ENCODE data around the gene SLC47A1. TPM values are rescaled to one million over a fixed set of nuclear protein-coding genes. Genes with fewer than 3 reads are reported as not detected.

SLC47A1 gene
- total RNA-seq, 6 experiments from 2014 or later, result 47.5 to 182 (median 67.4) TPM

DNA sequence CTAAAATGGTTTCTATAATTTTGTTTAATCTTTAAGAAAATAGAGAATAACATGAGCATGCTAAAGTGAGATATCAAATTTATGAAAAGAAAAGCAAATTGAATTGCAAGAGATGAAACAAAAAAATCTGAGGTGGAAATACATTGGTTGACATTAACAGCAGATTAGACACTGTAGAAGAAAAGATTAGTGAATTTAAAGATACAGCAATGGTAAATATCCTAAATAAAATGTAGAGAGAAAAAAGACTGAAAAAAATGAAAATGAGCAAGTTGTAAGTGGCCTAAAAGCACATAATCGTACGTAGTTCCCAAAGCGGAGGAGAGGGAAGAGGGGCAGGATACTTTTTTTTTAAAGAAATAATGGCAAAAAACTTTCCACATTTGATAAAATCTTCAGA lies 84.4 kb downstream of the SLC47A1 start:
- no peaks in the 10 kb centered on the region for H3K27me3 ChIP-seq
- H3K4me3 ChIP-seq, result no peak overlapping the region
- intact Hi-C loops (cut with DNase I), result no loop called here
- H3K27ac ChIP-seq, result no peak overlapping the region
- peaks cover 0 to 5% (median 0%) of the 10 kb centered on the region in 4 donors for H3K36me3 ChIP-seq
- TF ChIP-seq POLR2A (IDR thresholded peaks at IDR 0.05), result no peak
- TF ChIP-seq, protein P1, sequence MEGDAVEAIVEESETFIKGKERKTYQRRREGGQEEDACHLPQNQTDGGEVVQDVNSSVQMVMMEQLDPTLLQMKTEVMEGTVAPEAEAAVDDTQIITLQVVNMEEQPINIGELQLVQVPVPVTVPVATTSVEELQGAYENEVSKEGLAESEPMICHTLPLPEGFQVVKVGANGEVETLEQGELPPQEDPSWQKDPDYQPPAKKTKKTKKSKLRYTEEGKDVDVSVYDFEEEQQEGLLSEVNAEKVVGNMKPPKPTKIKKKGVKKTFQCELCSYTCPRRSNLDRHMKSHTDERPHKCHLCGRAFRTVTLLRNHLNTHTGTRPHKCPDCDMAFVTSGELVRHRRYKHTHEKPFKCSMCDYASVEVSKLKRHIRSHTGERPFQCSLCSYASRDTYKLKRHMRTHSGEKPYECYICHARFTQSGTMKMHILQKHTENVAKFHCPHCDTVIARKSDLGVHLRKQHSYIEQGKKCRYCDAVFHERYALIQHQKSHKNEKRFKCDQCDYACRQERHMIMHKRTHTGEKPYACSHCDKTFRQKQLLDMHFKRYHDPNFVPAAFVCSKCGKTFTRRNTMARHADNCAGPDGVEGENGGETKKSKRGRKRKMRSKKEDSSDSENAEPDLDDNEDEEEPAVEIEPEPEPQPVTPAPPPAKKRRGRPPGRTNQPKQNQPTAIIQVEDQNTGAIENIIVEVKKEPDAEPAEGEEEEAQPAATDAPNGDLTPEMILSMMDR (IDR thresholded peaks at IDR 0.05), result no peak
- 87% methylated on average over 3 of the region's 3 CpGs for WGBS (ENCODE audit: insufficient coverage, low coverage, low lambda C conversion rate, missing lambda C conversion rate)
- DNase-seq (no peak), ATAC-seq (no peak)
- H3K4me1 ChIP-seq, result no peaks in the 10 kb centered on the region
- peaks cover 0 to 19% (median 7%) of the 10 kb centered on the region in 4 donors for H3K9me3 ChIP-seq

DNA sequence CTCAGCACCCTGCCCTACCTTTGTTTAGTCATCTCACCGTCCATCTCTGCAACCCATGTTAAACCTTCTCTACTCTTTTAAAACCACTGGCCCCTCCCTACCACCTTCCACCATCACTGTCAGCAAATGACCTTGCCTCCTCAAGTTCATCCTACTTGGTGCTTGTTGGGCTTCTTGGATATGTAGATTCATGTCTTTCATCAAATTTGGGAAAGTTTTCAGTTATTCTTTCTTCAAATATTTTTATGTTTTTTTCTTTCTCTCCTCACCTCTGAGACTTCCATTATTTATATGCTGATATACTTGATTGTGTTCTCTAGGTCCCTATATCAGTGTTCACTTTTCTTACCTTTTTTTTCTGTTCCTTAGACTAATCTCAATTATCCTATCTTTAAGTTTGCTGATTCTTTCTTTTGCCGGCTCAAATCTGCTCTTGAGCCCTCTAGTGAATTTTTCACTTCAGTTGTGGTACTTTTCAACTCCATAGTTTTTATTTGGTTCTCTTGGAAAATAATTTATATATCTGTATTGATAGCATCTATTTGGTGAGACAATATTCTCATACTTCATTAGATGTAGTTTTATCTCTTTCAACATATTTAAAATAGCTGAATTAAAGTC lies 86.2 kb downstream of the SLC47A1 start:
- DNase-seq (no peak), ATAC-seq (no peak)
- Histone ChIP-seq H3K4me1 (no peaks in the 10 kb centered on the region), H3K36me3 (peaks cover 0 to 5% (median 0%) of the 10 kb centered on the region in 4 donors), H3K27me3 (no peaks in the 10 kb centered on the region), H3K9me3 (peaks cover 0 to 19% (median 7%) of the 10 kb centered on the region in 4 donors), H3K4me3 (no peak overlapping the region), H3K27ac (no peak overlapping the region)
- intact Hi-C loops (cut with DNase I), result no loop called here
- 93% methylated on average over 2 of the region's 2 CpGs for WGBS (ENCODE audit: insufficient coverage, low coverage, low lambda C conversion rate, missing lambda C conversion rate)
- no peak for TF ChIP-seq POLR2A (IDR thresholded peaks at IDR 0.05)

DNA sequence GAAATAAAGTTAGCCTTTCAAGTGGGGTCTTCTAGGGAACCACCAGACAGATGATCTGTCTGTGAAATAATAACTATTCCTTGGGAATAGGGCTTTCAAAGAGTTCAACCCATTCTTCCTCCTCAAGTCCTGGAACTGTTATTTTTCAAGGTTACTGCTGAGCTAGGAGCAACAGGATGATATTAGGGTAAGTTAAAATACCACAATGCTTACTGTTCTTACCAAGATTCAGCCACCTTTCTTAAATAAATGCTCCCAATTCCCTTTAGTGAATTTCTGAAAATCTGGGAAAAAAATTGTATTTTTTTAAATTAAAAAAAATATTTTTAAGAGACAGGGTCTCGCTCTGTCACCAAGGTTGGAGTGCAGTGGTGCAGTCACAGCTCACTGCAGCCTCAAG lies 88.0 kb downstream of the SLC47A1 start:
- Histone ChIP-seq H3K36me3 (no peaks in the 10 kb centered on the region), H3K4me1 (peaks cover 0 to 12% (median 0%) of the 10 kb centered on the region in 4 donors), H3K4me3 (no peak overlapping the region), H3K27me3 (no peaks in the 10 kb centered on the region), H3K27ac (no peak overlapping the region), H3K9me3 (peaks cover 0 to 19% (median 7%) of the 10 kb centered on the region in 4 donors)
- DNase-seq (no peak), ATAC-seq (no peak)
- TF ChIP-seq, protein P1 (IDR thresholded peaks at IDR 0.05), result no peak
- no peak for TF ChIP-seq POLR2A (IDR thresholded peaks at IDR 0.05)
- 100% methylated on average over 1 of the region's 1 CpG for WGBS (ENCODE audit: insufficient coverage, low coverage, low lambda C conversion rate, missing lambda C conversion rate)
- intact Hi-C loops (cut with DNase I), result no loop called here

DNA sequence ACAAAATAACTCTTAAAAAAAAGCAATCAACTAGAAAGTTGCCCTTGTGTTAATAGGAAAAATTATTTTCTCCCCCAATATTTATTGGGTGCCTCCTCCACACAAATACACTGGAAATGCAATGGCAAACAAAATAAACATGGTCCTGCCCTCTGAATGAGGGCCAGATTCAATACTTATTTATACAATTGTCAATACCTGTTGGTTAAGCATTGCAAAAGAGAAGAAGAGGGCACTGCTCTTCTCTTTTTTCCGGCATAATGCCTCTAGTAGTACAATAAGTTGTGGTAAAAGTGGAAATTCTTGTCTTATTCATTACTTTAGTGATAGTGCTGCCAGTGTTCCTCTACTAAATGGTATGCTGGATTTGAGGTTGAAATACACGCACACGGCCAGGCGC lies 92.4 kb downstream of the SLC47A1 start:
- H3K9me3 ChIP-seq, result no peaks in the 10 kb centered on the region
- TF ChIP-seq, protein P1 (IDR thresholded peaks at IDR 0.05), result no peak
- no peak for TF ChIP-seq POLR2A (IDR thresholded peaks at IDR 0.05)
- no peaks in the 10 kb centered on the region for H3K36me3 ChIP-seq
- WGBS (ENCODE audit: insufficient coverage, low coverage, low lambda C conversion rate, missing lambda C conversion rate), result 78% methylated on average over 4 of the region's 4 CpGs
- peaks cover 0 to 12% (median 0%) of the 10 kb centered on the region in 4 donors for H3K4me1 ChIP-seq
- intact Hi-C loops (cut with DNase I), result no loop called here
- no peak overlapping the region for H3K27ac ChIP-seq
- ATAC-seq (peak in 3 of 4 donors; percentile 54 to 65 (median 62)), DNase-seq (no peak)
- H3K27me3 ChIP-seq, result no peaks in the 10 kb centered on the region
- no peak overlapping the region for H3K4me3 ChIP-seq

Small RNA genes lying within 50 kb of the gene (small RNA-seq; reads per million reads assigned to genes)
- gene AC025627.2 (0 reads per million in 2 experiments), gene NMTRQ-TTG12-1 (0 reads per million in 2 experiments)

Other genes with a start within 250 kb of the SLC47A1 start
- 10 to 100 TPM in 2 of 6 experiments, 1 to 10 TPM in 4; 2.3 to 27.9 (median 5.7) TPM for gene B9D1, start 171.1 kb upstream of the SLC47A1 start, total RNA-seq
- 1 to 10 TPM; 5.7 to 9.2 (median 6.7) TPM for gene MAPK7, start 155.4 kb upstream of the SLC47A1 start, total RNA-seq
- 10 to 100 TPM in 2 of 6 experiments, 1 to 10 TPM in 4; 2.3 to 12.0 (median 6.5) TPM for gene MFAP4, start 146.7 kb upstream of the SLC47A1 start, total RNA-seq
- under 1 TPM; 0.12 to 0.86 (median 0.54) TPM for gene RNF112, start 122.6 kb upstream of the SLC47A1 start, total RNA-seq
- 100 to 1,000 TPM; 102 to 264 (median 182) TPM for gene ALDH3A2, start 114.9 kb downstream of the SLC47A1 start, total RNA-seq
- not detected for gene SLC47A2, start 182.7 kb downstream of the SLC47A1 start, total RNA-seq
- gene ALDH3A1, start 214.4 kb downstream of the SLC47A1 start, total RNA-seq, result 10 to 100 TPM in 2 of 6 experiments, 1 to 10 TPM in 2, under 1 TPM in 2; 0.26 to 13.8 (median 1.7) TPM